ENCODE data around the gene RBM17.
A peak's percentile ranks its signal among the peaks of the same experiment; 100 is the strongest.
"Not testable (repeated sequence)": the region's sequence is repeated elsewhere in the genome, so short reads cannot be mapped to it uniquely, and the experiment has no call there.

Gene RBM17

GRCh38 chr10:6124666-6125065 is 35.8 kb downstream of the RBM17 start:
- Histone ChIP-seq H3K27me3 (no peaks in the 10 kb centered on the region), H3K36me3 (no peaks in the 10 kb centered on the region), H3K4me1 (ENCODE audit: control insufficient read depth in 1 of 2, insufficient read depth in 1 of 2, low read depth in 1 of 2, low read length in 1 of 2) (peaks cover 53 to 59% of the 10 kb centered on the region in 2 experiments), H3K4me3 (ENCODE audit: low read depth in 1 of 2, low read length in 1 of 2) (peak overlapping the region; percentile 37 to 42), H3K27ac (peak overlapping the region; percentile 89), H3K9me3 (no peaks in the 10 kb centered on the region)
- no peak for TF ChIP-seq CTCF (IDR thresholded peaks at IDR 0.05)

GRCh38 chr10:6127461-6127860 is 38.6 kb downstream of the RBM17 start:
- H3K36me3 ChIP-seq; H3K4me3 ChIP-seq (ENCODE audit: low read depth in 1 of 2, low read length in 1 of 2); H3K27me3 ChIP-seq; H3K27ac ChIP-seq; H3K9me3 ChIP-seq: not testable (repeated sequence)
- H3K4me1 ChIP-seq (ENCODE audit: control insufficient read depth in 1 of 2, insufficient read depth in 1 of 2, low read depth in 1 of 2, low read length in 1 of 2), result peaks cover 58 to 63% of the 10 kb centered on the region in 2 experiments

- Histone ChIP-seq H3K9me3 (no peaks in the 10 kb centered on the region), H3K4me1 (ENCODE audit: control insufficient read depth in 1 of 2, insufficient read depth in 1 of 2, low read depth in 1 of 2, low read length in 1 of 2) (peaks cover 58 to 63% of the 10 kb centered on the region in 2 experiments), H3K4me3 (ENCODE audit: low read depth in 1 of 2, low read length in 1 of 2) (no peak overlapping the region), H3K36me3 (no peaks in the 10 kb centered on the region), H3K27me3 (no peaks in the 10 kb centered on the region), H3K27ac (no peak overlapping the region)
- TF ChIP-seq CTCF (IDR thresholded peaks at IDR 0.05), result no peak
Observed at GRCh38 chr10:6128087-6128486, 39.3 kb downstream of the RBM17 start.

- Histone ChIP-seq H3K4me3 (ENCODE audit: low read depth in 1 of 2, low read length in 1 of 2) (no peak overlapping the region), H3K4me1 (ENCODE audit: control insufficient read depth in 1 of 2, insufficient read depth in 1 of 2, low read depth in 1 of 2, low read length in 1 of 2) (peaks cover 52 to 58% of the 10 kb centered on the region in 2 experiments), H3K27me3 (no peaks in the 10 kb centered on the region), H3K27ac (peak overlapping the region; percentile 29), H3K9me3 (no peaks in the 10 kb centered on the region), H3K36me3 (no peaks in the 10 kb centered on the region)
- no peak for TF ChIP-seq CTCF (IDR thresholded peaks at IDR 0.05)
Observed at GRCh38 chr10:6128591-6129251, 39.9 kb downstream of the RBM17 start.

GRCh38 chr10:6130848-6131470 is 42.1 kb downstream of the RBM17 start:
- TF ChIP-seq CTCF (IDR thresholded peaks at IDR 0.05), result no peak
- Histone ChIP-seq H3K4me1 (ENCODE audit: control insufficient read depth in 1 of 2, insufficient read depth in 1 of 2, low read depth in 1 of 2, low read length in 1 of 2) (peaks cover 30 to 36% of the 10 kb centered on the region in 2 experiments), H3K36me3 (no peaks in the 10 kb centered on the region), H3K27me3 (no peaks in the 10 kb centered on the region), H3K27ac (no peak overlapping the region), H3K4me3 (ENCODE audit: low read depth in 1 of 2, low read length in 1 of 2) (no peak overlapping the region), H3K9me3 (no peaks in the 10 kb centered on the region)

GRCh38 chr10:6133331-6134098 is 44.7 kb downstream of the RBM17 start:
- H3K4me3 ChIP-seq (ENCODE audit: low read depth in 1 of 2, low read length in 1 of 2), result no peak overlapping the region
- H3K36me3 ChIP-seq, result no peaks in the 10 kb centered on the region
- H3K4me1 ChIP-seq (ENCODE audit: control insufficient read depth in 1 of 2, insufficient read depth in 1 of 2, low read depth in 1 of 2, low read length in 1 of 2), result peaks cover 14 to 16% of the 10 kb centered on the region in 2 experiments
- no peaks in the 10 kb centered on the region for H3K9me3 ChIP-seq
- H3K27ac ChIP-seq, result no peak overlapping the region
- H3K27me3 ChIP-seq, result no peaks in the 10 kb centered on the region
- TF ChIP-seq CTCF (IDR thresholded peaks at IDR 0.05), result no peak
